HG03280 (cell line): Measurements from ENCODE around the gene GRIP1.
A peak's percentile ranks its signal among the peaks of the same experiment; 100 is the strongest.

Experiments
- ATAC-seq: cut with Tn5 transposase; IDR thresholded peaks from one replicate; pipeline ENCODE4 v1.9.1; 2021; ENCODE audit warnings: mild to moderate bottlenecking, moderate library complexity; ENCODE audit not compliant: unreplicated experiment

GRIP1 gene

DNA sequence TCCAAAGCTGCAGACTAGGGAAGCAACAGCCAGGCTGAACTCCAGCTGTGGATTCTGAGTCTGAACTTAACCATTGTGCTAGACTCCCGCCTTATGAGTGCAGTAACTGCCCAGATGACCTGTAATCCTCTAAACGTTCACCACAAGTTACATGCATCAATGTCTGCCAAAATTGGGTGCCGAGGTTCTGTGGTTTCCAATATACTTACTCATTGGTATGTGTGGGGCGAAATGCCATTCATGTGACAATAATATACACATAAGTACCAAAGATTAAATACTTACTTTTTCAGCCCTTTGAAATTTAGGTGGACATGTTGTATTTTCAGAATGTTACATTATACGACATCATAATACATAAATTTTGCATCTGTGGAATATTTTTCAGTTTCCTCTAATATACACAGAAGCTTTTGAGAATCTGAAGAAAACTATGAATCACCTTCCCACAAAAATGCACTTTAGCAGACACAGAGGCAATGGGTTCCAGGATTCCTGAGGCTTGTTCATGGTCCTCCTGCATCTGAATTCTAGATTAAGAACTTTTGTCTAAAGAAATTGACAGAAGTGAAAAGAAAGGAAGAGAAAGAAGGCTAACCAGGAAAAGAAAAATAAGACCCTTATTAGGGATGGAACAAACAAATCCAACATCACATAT lies 31.7 kb downstream of the GRIP1 start:
- ATAC-seq, result no peak

DNA sequence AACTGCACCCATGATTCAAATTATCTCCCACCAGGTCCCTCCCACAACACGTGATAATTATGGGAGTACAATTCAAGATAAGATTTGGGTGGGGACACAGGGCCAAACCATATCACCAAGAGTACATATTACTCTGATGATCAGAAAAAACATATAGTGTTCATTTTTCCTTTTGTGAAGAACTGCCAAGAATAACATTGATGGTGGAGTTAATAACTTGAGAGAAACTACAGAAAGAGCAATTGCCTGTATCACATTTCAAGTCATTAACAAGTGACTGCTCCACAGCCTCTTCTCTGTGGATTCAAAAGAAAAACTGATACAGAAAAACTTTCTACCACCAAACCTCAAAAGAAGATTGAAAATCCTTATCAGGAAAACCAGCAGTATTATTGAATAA lies 34.7 kb downstream of the GRIP1 start:
- ATAC-seq, result no peak

DNA sequence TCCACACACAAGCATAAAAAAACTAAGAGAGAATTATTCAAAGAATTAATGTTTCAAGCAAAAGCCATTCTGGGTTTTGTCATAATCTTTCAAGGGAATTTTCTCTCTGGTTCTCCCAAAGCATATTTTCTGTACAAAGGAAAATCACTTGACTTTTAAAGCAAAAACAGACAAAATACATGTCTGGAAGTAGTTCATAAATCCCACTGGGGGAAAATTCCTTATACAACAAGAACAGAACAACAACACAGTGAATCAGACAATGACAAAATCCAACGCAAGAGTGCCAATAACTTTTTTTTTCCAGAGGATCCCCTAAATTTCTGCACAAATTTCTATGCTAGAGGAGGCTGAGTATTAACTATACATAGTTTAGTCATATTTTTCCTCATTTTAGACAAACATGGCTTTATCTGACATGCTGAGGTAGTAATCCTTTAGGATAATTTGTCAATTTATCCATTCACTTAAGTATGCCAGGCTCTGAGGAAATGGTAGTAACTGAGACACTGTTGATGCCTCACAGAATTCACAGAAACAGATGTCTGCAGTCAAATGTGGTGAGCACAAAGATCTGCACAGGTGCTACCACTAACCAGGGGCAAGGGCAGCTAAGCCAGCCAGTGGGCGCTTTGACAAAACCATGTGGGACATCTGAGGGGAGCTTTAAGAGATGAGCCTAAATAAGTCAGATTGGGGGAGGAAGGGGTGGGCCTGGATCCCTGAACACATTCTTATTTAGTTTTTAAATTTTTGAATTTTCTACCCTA lies 38.0 kb downstream of the GRIP1 start:
- ATAC-seq, result no peak

DNA sequence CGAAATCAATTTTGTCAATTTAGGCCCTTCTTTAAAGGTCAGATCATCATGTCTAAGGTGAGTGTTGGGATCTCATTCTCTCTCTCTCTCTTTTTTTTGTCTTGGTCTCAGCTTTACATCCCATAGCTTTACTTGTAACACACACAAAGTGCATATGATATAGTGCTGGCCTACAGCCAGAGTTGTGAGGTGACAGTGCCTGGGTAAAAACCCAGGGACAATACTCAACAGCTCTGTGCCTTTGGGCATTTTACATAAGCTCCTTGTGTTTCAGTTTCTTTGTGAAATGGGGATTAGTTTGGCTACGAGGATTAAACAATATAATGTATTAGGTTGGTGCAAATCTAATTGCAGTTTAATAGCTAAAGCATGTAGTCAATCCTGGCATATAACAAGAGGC lies 40.2 kb downstream of the GRIP1 start:
- ATAC-seq, result no peak

DNA sequence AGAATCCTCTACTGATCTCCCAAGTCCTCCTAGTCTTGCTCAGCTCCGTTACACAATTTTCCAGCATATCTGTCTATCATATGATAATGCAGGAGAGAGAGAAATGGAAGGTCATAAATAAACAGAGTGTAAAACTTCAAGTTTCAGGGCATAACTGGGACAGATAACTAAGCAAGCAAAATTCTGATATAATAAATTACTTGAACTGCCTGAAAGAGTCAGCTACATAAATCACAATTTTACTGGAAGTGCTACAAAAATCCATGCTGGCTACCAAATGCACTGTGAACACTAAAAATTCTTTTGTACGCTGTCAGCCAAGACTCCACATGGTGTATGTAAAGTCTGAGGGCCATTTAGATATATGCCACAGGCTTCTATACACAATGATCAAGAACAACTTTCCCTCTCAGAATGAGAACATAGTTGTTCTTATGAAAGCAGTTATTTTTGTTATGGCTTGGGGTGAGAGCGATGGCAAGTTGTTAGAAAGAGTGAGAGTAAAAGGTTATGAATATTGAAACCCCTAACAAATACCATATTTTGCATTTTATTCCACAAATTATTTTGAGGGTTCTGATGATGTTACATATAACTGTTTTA lies 41.1 kb downstream of the GRIP1 start:
- ATAC-seq, result no peak

DNA sequence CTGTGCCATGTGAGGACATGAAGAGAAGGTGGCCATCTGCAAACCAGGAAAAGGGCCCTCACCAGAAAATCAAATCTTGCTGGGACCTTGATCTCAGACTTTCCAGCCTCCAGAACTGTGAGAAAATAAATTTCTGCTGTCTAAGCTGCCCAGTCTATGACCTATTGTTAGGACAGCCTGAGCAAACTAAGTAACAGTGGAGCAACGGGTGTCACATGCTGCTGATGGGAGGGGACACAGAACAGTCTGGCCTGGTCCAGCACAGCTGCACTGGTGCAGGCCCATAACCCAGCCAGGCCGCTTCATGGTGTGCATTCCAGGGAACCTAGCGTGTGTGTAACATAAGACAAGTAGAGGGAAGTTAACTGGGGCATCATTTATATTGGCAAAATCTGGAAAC lies 42.1 kb downstream of the GRIP1 start:
- ATAC-seq, result no peak

DNA sequence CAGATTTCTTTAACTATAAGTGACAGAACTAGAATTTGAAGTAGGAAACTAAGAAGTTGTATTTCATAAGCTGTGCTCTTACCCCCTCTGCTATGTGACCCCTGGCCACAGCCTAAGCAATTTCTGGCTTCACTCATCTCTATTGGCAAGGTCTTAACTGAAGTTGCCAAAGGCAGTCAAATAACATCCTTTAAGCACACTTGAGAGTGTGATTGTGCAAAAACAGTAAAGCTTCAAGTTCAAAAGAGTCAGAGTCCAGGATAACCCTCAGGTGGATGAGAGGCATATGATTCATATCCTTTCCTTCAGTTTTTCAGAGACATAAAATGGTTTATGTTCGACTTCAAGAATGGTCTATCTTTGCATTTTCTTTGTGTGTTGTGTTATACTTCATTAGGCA lies 45.2 kb downstream of the GRIP1 start:
- no peak for ATAC-seq

DNA sequence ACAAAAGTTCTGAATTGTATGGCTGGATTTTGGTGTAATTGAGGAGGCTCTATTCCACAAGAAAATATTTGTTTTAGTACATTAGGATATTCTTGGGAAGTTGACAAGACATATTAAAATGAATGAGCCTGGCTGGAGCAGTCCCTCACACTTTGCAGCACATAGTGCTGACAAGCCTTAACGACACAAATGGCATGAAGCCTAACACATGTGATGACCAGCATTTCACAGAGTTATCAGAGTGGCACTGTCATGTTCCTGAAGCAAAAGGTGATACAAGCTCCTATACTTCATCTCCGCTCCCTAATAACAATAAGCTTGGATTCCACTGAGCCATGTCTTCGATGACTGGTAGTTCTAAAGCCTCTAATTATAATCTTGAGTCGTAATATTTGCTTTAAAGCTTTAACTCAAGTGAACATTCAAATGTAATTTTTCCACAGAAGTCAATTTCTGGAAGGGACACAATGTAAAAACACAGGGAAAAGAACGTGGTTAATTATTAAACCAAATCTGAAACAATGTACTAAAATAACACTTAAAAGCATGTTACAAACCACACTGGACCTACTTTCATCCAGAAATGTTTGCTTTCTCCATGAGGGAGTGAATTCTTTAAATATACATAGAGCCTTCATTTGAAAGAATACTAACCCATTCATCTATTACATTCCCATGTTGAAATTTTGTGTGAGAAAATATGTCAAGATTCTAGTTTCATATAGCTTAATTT lies 49.6 kb downstream of the GRIP1 start:
- no peak for ATAC-seq

DNA sequence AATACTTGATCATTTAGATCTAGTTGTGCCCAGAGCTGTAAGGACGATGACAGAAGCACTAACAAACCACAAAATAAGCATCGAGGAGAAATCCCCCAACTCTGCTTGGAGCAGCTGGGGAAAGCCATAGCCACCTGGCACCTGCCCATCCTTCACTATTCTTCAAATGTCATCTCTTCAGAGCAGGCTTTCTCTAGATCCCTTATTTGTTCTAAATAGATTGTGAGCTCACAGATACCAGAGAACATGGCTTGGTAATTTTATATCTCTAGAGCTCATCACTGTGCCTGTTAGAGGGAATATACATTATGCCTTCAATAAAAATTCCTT lies 50.9 kb downstream of the GRIP1 start:
- no peak for ATAC-seq

DNA sequence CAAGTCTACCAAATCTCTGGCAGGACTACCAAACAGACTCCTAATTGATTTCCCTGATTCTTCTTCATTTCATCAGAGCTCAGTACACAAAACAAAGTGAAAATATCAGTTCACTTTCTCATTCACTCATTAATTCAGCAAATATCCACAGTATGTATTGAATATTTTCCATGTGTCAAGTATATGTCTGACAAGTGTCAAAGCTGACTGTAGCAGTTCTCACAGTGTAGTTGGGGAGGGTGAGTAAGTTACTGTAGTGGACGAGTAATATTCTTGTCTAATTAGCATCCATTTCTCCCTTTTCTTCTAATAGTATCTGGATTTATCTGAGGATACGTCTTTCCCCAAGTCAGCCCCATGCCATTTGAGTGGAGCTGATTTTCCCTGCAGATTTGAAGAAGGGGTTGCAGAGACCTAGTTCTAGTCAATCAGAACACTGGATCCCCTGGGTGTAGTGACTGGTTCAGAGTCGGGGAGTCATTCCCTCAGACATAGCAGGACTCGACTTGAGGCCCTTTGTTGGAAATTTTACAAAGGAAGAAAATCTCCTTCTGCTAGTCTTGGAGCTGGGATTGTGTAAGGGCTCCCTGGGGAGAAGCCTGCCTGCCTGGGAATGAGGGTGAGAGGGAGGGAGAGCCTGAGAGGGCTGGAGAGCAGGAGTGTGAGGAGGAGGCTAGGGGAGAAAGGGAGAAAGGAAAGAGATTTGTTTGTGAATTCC lies 51.4 kb downstream of the GRIP1 start:
- ATAC-seq, result no peak

DNA sequence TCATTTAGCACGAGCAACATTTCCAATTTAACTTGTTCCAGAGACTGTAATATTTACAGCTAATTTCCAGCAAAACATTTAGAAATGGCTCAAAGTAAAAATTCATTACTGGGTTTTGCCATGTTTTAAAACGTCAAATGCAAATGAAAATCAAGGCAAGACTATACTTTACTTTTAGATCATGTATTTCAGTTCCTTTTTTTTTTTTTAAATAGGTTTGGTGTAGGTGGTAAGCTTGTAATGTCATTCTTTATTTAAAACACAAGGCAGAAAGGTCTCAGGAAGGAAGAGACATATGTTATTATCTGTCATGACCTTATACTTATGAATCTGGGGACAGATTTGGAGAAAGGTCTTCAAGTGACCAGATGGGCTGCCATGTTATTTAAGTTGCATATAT lies 54.1 kb downstream of the GRIP1 start:
- peak; percentile 69 for ATAC-seq

DNA sequence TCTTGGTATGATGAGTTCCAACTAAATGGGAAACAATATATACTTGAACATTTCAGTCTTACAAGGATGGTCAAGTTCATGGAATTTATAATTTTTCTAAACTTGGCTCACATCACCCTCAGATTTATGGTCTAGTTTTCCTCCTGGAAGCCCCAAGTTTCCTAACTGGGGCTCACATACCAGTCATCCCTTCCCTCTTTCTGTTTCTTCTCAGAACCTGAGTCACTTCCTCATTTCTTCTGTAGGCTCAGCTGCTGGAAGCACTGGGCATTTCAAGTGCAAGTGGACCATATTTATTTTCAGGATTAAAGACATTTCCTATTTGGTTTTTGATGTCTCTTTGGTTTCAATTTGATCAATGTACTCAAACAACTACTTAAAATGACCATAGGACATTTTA lies 55.4 kb downstream of the GRIP1 start:
- no peak for ATAC-seq

DNA sequence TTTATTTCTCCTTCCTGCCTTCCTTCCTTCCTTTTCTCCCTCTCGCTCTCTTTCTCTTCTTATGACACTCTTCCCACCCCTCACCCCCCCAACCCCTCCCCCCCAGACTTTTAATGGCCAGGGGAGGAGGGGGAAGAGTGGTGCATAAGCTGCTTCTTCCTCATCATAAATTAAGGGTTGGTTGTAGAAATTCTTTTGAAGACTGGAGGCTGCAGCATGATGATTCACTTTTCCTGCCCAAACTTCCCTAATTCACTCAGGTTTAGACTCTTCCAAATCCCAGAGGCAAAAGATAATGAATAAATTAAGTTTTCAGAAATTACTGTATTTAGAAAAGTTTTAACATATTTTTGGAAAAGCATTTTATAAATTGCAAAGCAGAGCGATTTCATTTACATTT lies 58.2 kb downstream of the GRIP1 start:
- ATAC-seq, result no peak

DNA sequence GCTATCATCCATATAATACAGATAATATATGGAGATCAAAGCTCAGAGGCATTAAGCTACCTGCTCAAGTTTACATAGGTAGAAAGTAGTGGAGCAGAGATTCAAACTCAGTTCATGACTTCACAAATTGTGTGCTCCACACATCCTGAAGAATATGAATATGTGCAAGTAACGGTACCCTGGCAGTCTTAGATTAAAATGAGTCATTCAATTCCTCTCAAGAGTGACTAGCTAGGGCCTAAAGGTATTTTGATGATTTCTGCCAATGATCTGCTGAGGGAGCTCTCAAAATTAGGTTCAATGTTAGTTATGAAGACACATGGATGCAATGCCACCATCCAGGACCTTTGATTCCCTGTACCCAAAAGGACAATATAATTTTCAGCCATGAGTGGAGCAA lies 58.9 kb downstream of the GRIP1 start:
- no peak for ATAC-seq

DNA sequence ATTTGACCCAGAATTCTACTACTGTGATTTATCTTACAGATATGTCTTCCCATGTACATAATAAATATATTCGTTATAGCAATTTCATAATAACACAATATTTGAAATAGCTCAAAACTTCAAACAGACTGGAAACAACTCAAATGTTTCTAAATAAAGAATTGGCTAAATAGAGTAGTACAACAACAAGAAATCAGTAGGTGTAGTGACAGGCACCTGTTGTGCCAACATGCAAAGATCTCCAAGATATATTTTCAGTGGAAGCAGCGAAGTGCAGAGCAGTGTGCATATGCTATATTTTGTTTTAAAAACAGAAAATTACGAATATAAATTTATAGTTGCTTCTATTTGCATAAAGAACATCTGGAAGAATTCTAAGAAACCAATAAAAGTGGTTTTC lies 60.9 kb downstream of the GRIP1 start:
- ATAC-seq, result no peak

DNA sequence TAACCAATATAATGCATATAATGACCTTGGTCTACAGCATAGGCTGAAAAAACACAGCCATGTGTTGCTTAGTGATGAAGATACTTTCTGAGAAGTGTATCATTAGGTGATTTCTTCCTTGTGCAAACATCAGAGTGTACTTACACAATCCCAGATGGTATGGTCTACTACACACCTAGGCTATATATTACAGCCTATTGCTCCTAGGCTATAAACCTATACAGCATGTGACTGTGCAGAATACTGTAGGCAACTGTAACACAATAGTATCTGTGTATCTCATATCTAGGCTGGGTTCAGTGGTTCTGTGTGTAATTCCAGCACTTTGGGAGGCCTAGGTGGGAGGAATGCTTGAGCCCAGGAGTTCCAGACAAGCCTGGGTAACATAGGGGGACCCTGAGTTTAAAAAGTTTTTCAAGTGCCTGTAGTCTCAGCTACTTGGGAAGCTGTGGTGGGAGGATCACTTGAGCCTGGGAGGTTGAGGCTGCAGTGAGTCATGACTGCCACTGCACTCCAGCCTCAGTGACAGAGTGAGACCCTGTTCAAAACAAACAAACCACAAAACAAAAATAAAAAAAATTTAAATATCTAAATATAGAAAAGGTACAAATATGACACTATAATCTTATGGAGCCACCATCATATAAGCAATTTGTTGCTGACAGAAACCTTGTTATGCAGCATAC lies 66.6 kb downstream of the GRIP1 start:
- no peak for ATAC-seq

DNA sequence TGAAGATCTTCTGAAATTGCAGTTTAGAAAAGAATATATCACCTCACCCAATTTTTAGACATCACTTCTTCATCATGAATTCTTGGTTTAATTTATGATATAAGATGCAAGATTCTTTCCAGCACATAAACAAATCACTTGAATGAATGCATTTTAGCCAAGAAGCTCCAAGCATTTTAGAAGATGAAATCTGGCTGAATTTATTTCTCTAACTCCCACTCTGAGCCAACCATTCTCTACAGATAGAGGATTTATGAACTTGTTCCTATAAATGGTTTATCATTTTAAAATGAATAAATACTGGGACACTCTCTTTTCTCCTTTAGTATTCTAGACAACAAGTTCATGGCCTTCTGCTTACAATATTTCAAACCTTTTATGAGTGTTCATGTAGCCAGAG lies 71.7 kb downstream of the GRIP1 start:
- ATAC-seq, result no peak

DNA sequence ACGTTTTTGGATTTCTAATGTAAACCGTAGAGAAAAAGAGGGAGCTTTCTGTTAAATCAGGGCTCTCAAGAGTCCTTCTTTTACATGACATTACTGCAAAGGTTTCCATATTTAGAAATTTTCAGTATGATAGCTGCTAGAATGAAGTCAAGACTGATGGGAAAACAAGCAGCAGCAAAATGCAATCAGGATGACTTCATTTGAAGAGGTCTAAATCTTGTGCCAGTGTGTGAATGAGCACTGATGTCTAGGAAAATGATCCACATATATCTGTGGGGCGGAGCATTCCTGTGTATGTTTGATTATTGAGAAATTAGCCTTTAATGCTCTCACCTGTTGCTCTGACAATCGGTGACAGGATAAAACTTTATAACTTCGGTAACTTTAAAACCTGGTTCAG lies 73.6 kb downstream of the GRIP1 start:
- ATAC-seq, result no peak

DNA sequence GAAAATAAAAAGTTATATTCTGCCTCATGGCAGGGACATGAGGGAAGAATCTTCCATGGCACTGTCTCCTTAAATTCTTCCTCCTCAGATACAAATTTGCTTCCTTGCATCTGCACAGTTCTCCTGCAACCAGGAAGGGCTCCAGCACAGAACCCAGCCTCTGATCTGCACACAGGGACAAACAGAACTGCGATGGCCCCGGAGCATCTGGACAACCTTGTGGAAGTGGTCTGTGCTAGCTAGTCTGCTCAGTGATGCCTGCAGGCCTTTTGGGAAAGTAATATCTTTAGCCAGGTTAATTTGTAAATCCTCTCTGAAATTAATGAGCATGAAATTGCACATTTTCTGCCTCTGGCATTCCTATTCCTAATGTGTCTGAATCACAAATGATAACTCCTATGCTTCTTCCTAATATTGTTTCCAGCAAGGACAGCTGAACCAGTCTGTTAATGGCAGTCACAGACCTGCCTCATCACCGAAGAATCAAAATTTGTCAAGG lies 74.8 kb downstream of the GRIP1 start:
- ATAC-seq, result no peak

DNA sequence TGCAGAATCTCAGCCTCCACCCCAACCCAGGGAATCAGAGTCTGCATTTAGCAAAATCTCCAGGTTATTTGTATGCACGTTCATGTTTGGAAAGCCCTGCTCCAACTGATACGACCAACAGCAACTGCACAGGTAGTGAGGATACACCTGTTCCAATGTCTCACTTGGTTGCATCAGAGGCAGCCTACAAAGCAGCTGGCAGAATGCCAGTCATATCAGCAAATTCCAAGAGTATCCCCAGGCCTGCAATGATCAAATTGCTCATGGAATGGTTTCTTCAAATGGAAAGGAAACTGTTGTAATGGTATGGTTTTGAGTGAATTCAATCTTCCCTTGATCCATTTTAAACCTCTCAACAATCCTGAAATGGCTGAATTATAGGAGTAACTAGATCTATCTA lies 75.4 kb downstream of the GRIP1 start:
- ATAC-seq, result no peak
